Activated T-helper 1 cell treated with Interleukin-2 at 50 U/mL for 16 hours (primary cell): Measurements from ENCODE around the gene TMEM154.
A peak's percentile ranks its signal among the peaks of the same experiment; 100 is the strongest.

Experiments used
- DNase-seq: peaks from one replicate; pipeline ENCODE4 v3.0.0-alpha.2; 2020; ENCODE audit warnings: low read depth

TMEM154 gene

GRCh38 chr4:152696764-152697261, 17.0 kb upstream of the TMEM154 start:
- peak; percentile 29 for DNase-seq

- no peak for DNase-seq
Observed at GRCh38 chr4:152693871-152694270, 14.1 kb upstream of the TMEM154 start.

GRCh38 chr4:152691761-152692160, 12.0 kb upstream of the TMEM154 start:
- DNase-seq = no peak

- no peak for DNase-seq
Observed at GRCh38 chr4:152690706-152691651, 11.2 kb upstream of the TMEM154 start.

- DNase-seq = no peak
Observed at GRCh38 chr4:152689615-152690501, 10.1 kb upstream of the TMEM154 start.

- no peak for DNase-seq
Observed at GRCh38 chr4:152687974-152688599, 8.3 kb upstream of the TMEM154 start.

- DNase-seq = no peak
Observed at GRCh38 chr4:152686452-152687013, 6.7 kb upstream of the TMEM154 start.

- DNase-seq = no peak
Observed at GRCh38 chr4:152684587-152684986, 4.8 kb upstream of the TMEM154 start.

GRCh38 chr4:152684007-152684406, 4.2 kb upstream of the TMEM154 start:
- no peak for DNase-seq

- DNase-seq = no peak
Observed at GRCh38 chr4:152682143-152682941, 2.5 kb upstream of the TMEM154 start.

- DNase-seq = no peak
Observed at GRCh38 chr4:152680988-152681603, 1.3 kb upstream of the TMEM154 start.

GRCh38 chr4:152678841-152679240, 956 bp downstream of the TMEM154 start:
- DNase-seq = no peak

- DNase-seq = no peak
Observed at GRCh38 chr4:152677117-152677516, 2.7 kb downstream of the TMEM154 start.

- DNase-seq = no peak
Observed at GRCh38 chr4:152676052-152676854, 3.5 kb downstream of the TMEM154 start.

- no peak for DNase-seq
Observed at GRCh38 chr4:152674359-152674758, 5.4 kb downstream of the TMEM154 start.

- no peak for DNase-seq
Observed at GRCh38 chr4:152673489-152673888, 6.3 kb downstream of the TMEM154 start.

GRCh38 chr4:152672206-152673092, 7.3 kb downstream of the TMEM154 start:
- DNase-seq = no peak

GRCh38 chr4:152668338-152668964, 11.3 kb downstream of the TMEM154 start:
- DNase-seq = no peak
